ENCODE results near the gene ECT2L. TPM values are rescaled to one million over a fixed set of nuclear protein-coding genes. Genes with fewer than 3 reads are reported as not detected.

ECT2L gene
- total RNA-seq, result under 1 TPM in 2 of 5 donors, not detected in 3; 0.06 TPM
- 0.13 TPM for total RNA-seq (2013)
- 0 to 0.43 (median 0.08) reads per million in 29 experiments for total RNA-seq

- Histone ChIP-seq H3K36me3 (ENCODE audit: control insufficient read depth in 2 of 2, extremely low read depth in 1 of 2, insufficient read depth in 1 of 2, low read length in 1 of 2) (peaks cover 0 to 15% of the 10 kb centered on the region in 2 donors), H3K4me3 (ENCODE audit: control insufficient read depth in 1 of 2, extremely low read depth in 1 of 2, low read length in 1 of 2) (no peak within 1 kb of the TSS), H3K27ac (ENCODE audit: low read length) (no peak within 1 kb of the TSS), H3K27me3 (replicated peaks in 1 of 2; ENCODE audit: control insufficient read depth in 2 of 2, extremely low read depth in 1 of 2, insufficient read depth in 2 of 2, low read length in 1 of 2) (peaks cover 3% of the 10 kb centered on the region in 2 experiments), H3K4me1 (ENCODE audit: control insufficient read depth in 1 of 2, extremely low read depth in 1 of 2, insufficient read depth in 2 of 2, low read length in 2 of 2) (no peaks in the 10 kb centered on the region), H3K9me3 (no peaks in the 10 kb centered on the region)
- Mint-ChIP-seq H3K4me3 (no peak within 1 kb of the TSS), H3K36me3 (peaks cover 30% of the 10 kb centered on the region), H3K4me1 (peaks cover 0 to 4% (median 3%) of the 10 kb centered on the region in 3 donors), H3K27ac (no peak within 1 kb of the TSS), H3K9me3 (no peaks in the 10 kb centered on the region), H3K27me3 (peaks cover 5 to 17% of the 10 kb centered on the region in 2 donors)
- ATAC-seq (replicated peaks in 1 of 4), result peak in 1 of 4 experiments; percentile 38
- WGBS (ENCODE audit: insufficient coverage), result 57% methylated on average over 39 of the region's 50 CpGs
- peak in 2 of 35 experiments; percentile 1 to 5 for DNase-seq
- POLR2A ChIA-PET, result no interaction called here
- CTCF ChIA-PET, result no interaction called here
These were observed at the start of gene ECT2L for GRCh38 chr6:138795809-138796603. Gene ECT2L, plus strand, starts transcription at chr6:138796087. Its CDS starts 17,188 bp downstream, at chr6:138813275.

- no peak overlapping the region for H3K27ac Mint-ChIP-seq
- H3K9me3 Mint-ChIP-seq, result no peaks in the 10 kb centered on the region
- Histone ChIP-seq H3K9me3 (no peaks in the 10 kb centered on the region), H3K27ac (ENCODE audit: low read length) (no peak overlapping the region), H3K4me1 (ENCODE audit: control insufficient read depth in 1 of 2, extremely low read depth in 1 of 2, insufficient read depth in 2 of 2, low read length in 2 of 2) (no peaks in the 10 kb centered on the region), H3K27me3 (replicated peaks in 1 of 2; ENCODE audit: control insufficient read depth in 2 of 2, extremely low read depth in 1 of 2, insufficient read depth in 2 of 2, low read length in 1 of 2) (no peaks in the 10 kb centered on the region), H3K36me3 (ENCODE audit: control insufficient read depth in 2 of 2, extremely low read depth in 1 of 2, insufficient read depth in 1 of 2, low read length in 1 of 2) (no peaks in the 10 kb centered on the region), H3K4me3 (ENCODE audit: control insufficient read depth in 1 of 2, extremely low read depth in 1 of 2, low read length in 1 of 2) (no peak overlapping the region)
- no peak for DNase-seq
- no peaks in the 10 kb centered on the region for H3K27me3 Mint-ChIP-seq
- no peaks in the 10 kb centered on the region for H3K36me3 Mint-ChIP-seq
- no peaks in the 10 kb centered on the region for H3K4me1 Mint-ChIP-seq
- no peak for ATAC-seq (replicated peaks in 1 of 4)
- WGBS (ENCODE audit: insufficient coverage), result no CpG with 5 or more reads among the region's 4 CpGs
- ChIA-PET CTCF (no interaction called here), POLR2A (no interaction called here)
- H3K4me3 Mint-ChIP-seq, result no peak overlapping the region
These were observed 43.9 kb upstream of the ECT2L start for GRCh38 chr6:138752017-138752416.

GRCh38 chr6:138757136-138757535 is 38.8 kb upstream of the ECT2L start:
- Histone ChIP-seq H3K27me3 (replicated peaks in 1 of 2; ENCODE audit: control insufficient read depth in 2 of 2, extremely low read depth in 1 of 2, insufficient read depth in 2 of 2, low read length in 1 of 2) (no peaks in the 10 kb centered on the region), H3K27ac (ENCODE audit: low read length) (no peak overlapping the region), H3K4me3 (ENCODE audit: control insufficient read depth in 1 of 2, extremely low read depth in 1 of 2, low read length in 1 of 2) (no peak overlapping the region), H3K36me3 (ENCODE audit: control insufficient read depth in 2 of 2, extremely low read depth in 1 of 2, insufficient read depth in 1 of 2, low read length in 1 of 2) (no peaks in the 10 kb centered on the region), H3K4me1 (ENCODE audit: control insufficient read depth in 1 of 2, extremely low read depth in 1 of 2, insufficient read depth in 2 of 2, low read length in 2 of 2) (no peaks in the 10 kb centered on the region), H3K9me3 (no peaks in the 10 kb centered on the region)
- ATAC-seq (replicated peaks in 1 of 4), result no peak
- CTCF ChIA-PET, result no interaction called here
- Mint-ChIP-seq H3K36me3 (no peaks in the 10 kb centered on the region), H3K27me3 (no peaks in the 10 kb centered on the region), H3K27ac (no peak overlapping the region), H3K4me1 (no peaks in the 10 kb centered on the region), H3K4me3 (no peak overlapping the region), H3K9me3 (no peaks in the 10 kb centered on the region)
- DNase-seq, result no peak
- WGBS (ENCODE audit: insufficient coverage), result no CpG with 5 or more reads among the region's 4 CpGs
- POLR2A ChIA-PET, result no interaction called here

- no peak overlapping the region for H3K27ac Mint-ChIP-seq
- Histone ChIP-seq H3K27ac (ENCODE audit: low read length) (no peak overlapping the region), H3K4me1 (ENCODE audit: control insufficient read depth in 1 of 2, extremely low read depth in 1 of 2, insufficient read depth in 2 of 2, low read length in 2 of 2) (no peaks in the 10 kb centered on the region), H3K27me3 (replicated peaks in 1 of 2; ENCODE audit: control insufficient read depth in 2 of 2, extremely low read depth in 1 of 2, insufficient read depth in 2 of 2, low read length in 1 of 2) (no peaks in the 10 kb centered on the region), H3K36me3 (ENCODE audit: control insufficient read depth in 2 of 2, extremely low read depth in 1 of 2, insufficient read depth in 1 of 2, low read length in 1 of 2) (no peaks in the 10 kb centered on the region), H3K9me3 (no peaks in the 10 kb centered on the region), H3K4me3 (ENCODE audit: control insufficient read depth in 1 of 2, extremely low read depth in 1 of 2, low read length in 1 of 2) (no peak overlapping the region)
- ChIA-PET POLR2A (interaction anchor here in 1 of 2 donors (0.5 to 1.1 kb wide), 2 partner anchors 609 to 988 kb away, joined by 3 read pairs; partner anchors contain the start of gene CITED2), CTCF (interaction anchor here (0.5 to 1.7 kb wide), 17 partner anchors 40 to 1456 kb away, joined by 3 to 8 read pairs (median 4); no protein-coding TSS in a partner anchor)
- no peaks in the 10 kb centered on the region for H3K36me3 Mint-ChIP-seq
- H3K4me3 Mint-ChIP-seq, result no peak overlapping the region
- DNase-seq (peak in 1 of 35 experiments; percentile 52), ATAC-seq (replicated peaks in 1 of 4) (peak in 1 of 4 experiments; percentile 37)
- no peaks in the 10 kb centered on the region for H3K4me1 Mint-ChIP-seq
- WGBS (ENCODE audit: insufficient coverage), result 92% methylated on average over 2 of the region's 3 CpGs
- H3K9me3 Mint-ChIP-seq, result no peaks in the 10 kb centered on the region
- no peaks in the 10 kb centered on the region for H3K27me3 Mint-ChIP-seq
These were observed 29.8 kb upstream of the ECT2L start for GRCh38 chr6:138765896-138766655.

GRCh38 chr6:138769102-138769676 is 26.7 kb upstream of the ECT2L start:
- WGBS (ENCODE audit: insufficient coverage), result 64% methylated on average over 4 of the region's 6 CpGs
- Histone ChIP-seq H3K27me3 (replicated peaks in 1 of 2; ENCODE audit: control insufficient read depth in 2 of 2, extremely low read depth in 1 of 2, insufficient read depth in 2 of 2, low read length in 1 of 2) (no peaks in the 10 kb centered on the region), H3K36me3 (ENCODE audit: control insufficient read depth in 2 of 2, extremely low read depth in 1 of 2, insufficient read depth in 1 of 2, low read length in 1 of 2) (no peaks in the 10 kb centered on the region), H3K27ac (ENCODE audit: low read length) (no peak overlapping the region), H3K9me3 (no peaks in the 10 kb centered on the region), H3K4me3 (ENCODE audit: control insufficient read depth in 1 of 2, extremely low read depth in 1 of 2, low read length in 1 of 2) (no peak overlapping the region), H3K4me1 (ENCODE audit: control insufficient read depth in 1 of 2, extremely low read depth in 1 of 2, insufficient read depth in 2 of 2, low read length in 2 of 2) (peaks cover 1 to 9% of the 10 kb centered on the region in 2 experiments)
- Mint-ChIP-seq H3K27ac (no peak overlapping the region), H3K27me3 (no peaks in the 10 kb centered on the region), H3K4me3 (no peak overlapping the region), H3K9me3 (no peaks in the 10 kb centered on the region), H3K36me3 (no peaks in the 10 kb centered on the region), H3K4me1 (peaks cover 11 to 22% (median 13%) of the 10 kb centered on the region in 3 donors)
- ChIA-PET POLR2A (no interaction called here), CTCF (interaction anchor here in 1 of 2 donors (0.6 to 1.6 kb wide), 2 partner anchors 96 to 175 kb away, joined by 3 read pairs; no protein-coding TSS in a partner anchor)
- DNase-seq (no peak), ATAC-seq (replicated peaks in 1 of 4) (no peak)
